Head of caudate nucleus (tissue), 42 donors: ENCODE results near the gene MFAP4.

Experiments used
- DNase-seq, 42 donors: peaks; one replicate each; pipeline versions ENCODE4 v3.0.0 to v3.0.0-alpha.2; 2020 to 2021; ENCODE audit warnings: mixed read lengths in 7 of 42
- intact Hi-C: fragments of 100-400 bp; cut with DNase I; formaldehyde crosslinking; loops from one replicate; pipeline ENCODE4 v1.15.0; 2022

Gene MFAP4

GRCh38 chr17:19388791-19389785, 2.1 kb upstream of the MFAP4 start:
- DNase-seq: peak in 3 of 42 donors; percentile 10 to 20 (median 12)
- intact Hi-C loops: no loop called here

- intact Hi-C loops: no loop called here
- peak in 3 of 42 donors; percentile 1 to 13 (median 13) for DNase-seq
Observed at GRCh38 chr17:19387921-19388521, 1.0 kb upstream of the MFAP4 start.

- intact Hi-C loops: no loop called here
- peak in 5 of 42 donors; percentile 39 to 66 (median 48) for DNase-seq
Observed at GRCh38 chr17:19386051-19386929, 700 bp downstream of the MFAP4 start.

- intact Hi-C loops: no loop called here
- DNase-seq: peak in 2 of 42 donors; percentile 29 to 33
Observed at GRCh38 chr17:19385521-19385983, 1.4 kb downstream of the MFAP4 start.

- intact Hi-C loops: no loop called here
Observed at GRCh38 chr17:19384723-19385391, 2.1 kb downstream of the MFAP4 start.

GRCh38 chr17:19383681-19384470, 3.1 kb downstream of the MFAP4 start:
- intact Hi-C loops: no loop called here
- peak in 1 of 42 donors; percentile 40 for DNase-seq

More at GRCh38 chr17:19384723-19385391, 2.1 kb downstream of the MFAP4 start:
- DNase-seq: peak; percentile 72 to 97 (median 89)

- DNase-seq: peak in 2 of 42 donors; percentile 8 to 23
- intact Hi-C loops: no loop called here
Observed at GRCh38 chr17:19382531-19383444, 4.2 kb downstream of the MFAP4 start.

- peak in 2 of 42 donors; percentile 9 to 33 for DNase-seq
- intact Hi-C loops: no loop called here
Observed at GRCh38 chr17:19381741-19382444, 5.1 kb downstream of the MFAP4 start.

- intact Hi-C loops: no loop called here
- DNase-seq: no peak
Observed at GRCh38 chr17:19381361-19381740, 5.6 kb downstream of the MFAP4 start.

GRCh38 chr17:19380481-19381301, 6.3 kb downstream of the MFAP4 start:
- DNase-seq: peak in 3 of 42 donors; percentile 5 to 39 (median 16)
- intact Hi-C loops: no loop called here

GRCh38 chr17:19379361-19380065, 7.5 kb downstream of the MFAP4 start:
- intact Hi-C loops: no loop called here
- DNase-seq: peak in 3 of 42 donors; percentile 6 to 22 (median 22)

- intact Hi-C loops: no loop called here
- DNase-seq: peak in 2 of 42 donors; percentile 36 to 46
Observed at GRCh38 chr17:19378416-19379360, 8.3 kb downstream of the MFAP4 start, which contains the start of gene MAPK7. MAPK7 (plus strand) TSS chr17:19378498; CDS start chr17:19378901, 403 bp downstream.
